BE2C (cell line): ENCODE data around the gene PLA2G6.
"Not testable (repeated sequence)": the region's sequence is repeated elsewhere in the genome, so short reads cannot be mapped to it uniquely, and the experiment has no call there.

ENCODE experiments used
- DNase-seq: peaks from one replicate; pipeline ENCODE4 v3.0.0-alpha.2; 2020
- H3K27me3 ChIP-seq: fragments of 250-450 bp; sonication (Bioruptor Pico); 2 replicates; pipeline ENCODE4 v1.5.1; 2020; ENCODE audit warnings: mild to moderate bottlenecking
- H3K36me3 ChIP-seq: fragments of 250-450 bp; sonication (Bioruptor Pico); 2 replicates; pipeline ENCODE4 v1.5.1; 2020; ENCODE audit warnings: mild to moderate bottlenecking
- H3K4me1 ChIP-seq: fragments of 250-450 bp; sonication (Bioruptor Pico); 2 replicates; pipeline ENCODE4 v1.5.1; 2020
- H3K4me3 ChIP-seq: 2 replicates; pipeline ENCODE4 v1.5.1; 2011; ENCODE audit warnings: low read depth, low read length
- H3K9me3 ChIP-seq: fragments of 250-450 bp; sonication (Bioruptor Pico); 2 replicates; pipeline ENCODE4 v1.5.1; 2020
- TF ChIP-seq, protein P1 (sequence below): IDR thresholded peaks from 2 replicates; pipeline ENCODE4 v1.5.1; 2012; ENCODE audit warnings: mild to moderate bottlenecking, low read depth, low read length

Gene PLA2G6

DNA sequence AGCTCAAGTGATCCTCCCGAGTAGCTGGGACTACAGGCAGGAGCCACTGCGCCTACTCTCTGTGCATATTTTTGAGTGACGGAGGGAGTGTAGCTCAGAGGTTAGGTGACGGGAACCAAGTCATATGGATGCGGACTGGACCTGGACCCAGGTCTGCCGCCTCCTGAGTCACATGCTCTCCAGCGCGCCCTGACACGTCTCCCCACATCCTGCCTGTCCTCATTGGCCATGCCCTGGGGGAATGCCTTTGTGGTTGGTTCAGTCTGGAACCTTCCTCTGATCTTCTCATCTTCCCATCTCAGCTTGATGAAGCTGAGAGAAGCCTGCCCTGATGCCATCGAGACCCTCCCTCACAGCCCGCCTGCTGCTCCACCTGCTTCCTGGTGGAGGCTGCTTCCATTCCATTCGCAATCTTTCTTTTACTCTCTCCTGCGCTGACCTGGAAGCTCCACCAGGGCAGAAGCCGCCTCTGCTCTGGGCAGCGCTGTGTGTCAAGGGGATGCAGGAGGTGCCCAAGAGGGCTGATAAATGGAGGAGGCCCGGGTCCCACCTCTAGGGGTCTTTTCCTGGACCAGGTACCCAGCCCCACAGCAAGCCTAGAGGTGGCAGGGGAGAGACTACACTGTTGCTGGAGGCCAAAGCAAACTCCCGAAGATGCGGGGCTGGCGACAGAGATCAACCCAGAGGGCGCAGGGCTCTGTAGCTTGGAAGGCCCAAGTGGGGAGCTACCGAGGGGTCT is 57.2 kb downstream of the PLA2G6 start:
- Histone ChIP-seq H3K9me3 (no peaks in the 10 kb centered on the region), H3K4me3 (no peak overlapping the region), H3K36me3 (no peaks in the 10 kb centered on the region), H3K4me1 (peaks cover 7% of the 10 kb centered on the region; the same call in 1 of the 2 replicates), H3K27me3 (no peaks in the 10 kb centered on the region)
- TF ChIP-seq, protein P1, sequence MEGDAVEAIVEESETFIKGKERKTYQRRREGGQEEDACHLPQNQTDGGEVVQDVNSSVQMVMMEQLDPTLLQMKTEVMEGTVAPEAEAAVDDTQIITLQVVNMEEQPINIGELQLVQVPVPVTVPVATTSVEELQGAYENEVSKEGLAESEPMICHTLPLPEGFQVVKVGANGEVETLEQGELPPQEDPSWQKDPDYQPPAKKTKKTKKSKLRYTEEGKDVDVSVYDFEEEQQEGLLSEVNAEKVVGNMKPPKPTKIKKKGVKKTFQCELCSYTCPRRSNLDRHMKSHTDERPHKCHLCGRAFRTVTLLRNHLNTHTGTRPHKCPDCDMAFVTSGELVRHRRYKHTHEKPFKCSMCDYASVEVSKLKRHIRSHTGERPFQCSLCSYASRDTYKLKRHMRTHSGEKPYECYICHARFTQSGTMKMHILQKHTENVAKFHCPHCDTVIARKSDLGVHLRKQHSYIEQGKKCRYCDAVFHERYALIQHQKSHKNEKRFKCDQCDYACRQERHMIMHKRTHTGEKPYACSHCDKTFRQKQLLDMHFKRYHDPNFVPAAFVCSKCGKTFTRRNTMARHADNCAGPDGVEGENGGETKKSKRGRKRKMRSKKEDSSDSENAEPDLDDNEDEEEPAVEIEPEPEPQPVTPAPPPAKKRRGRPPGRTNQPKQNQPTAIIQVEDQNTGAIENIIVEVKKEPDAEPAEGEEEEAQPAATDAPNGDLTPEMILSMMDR: no peak
- DNase-seq: no peak

DNA sequence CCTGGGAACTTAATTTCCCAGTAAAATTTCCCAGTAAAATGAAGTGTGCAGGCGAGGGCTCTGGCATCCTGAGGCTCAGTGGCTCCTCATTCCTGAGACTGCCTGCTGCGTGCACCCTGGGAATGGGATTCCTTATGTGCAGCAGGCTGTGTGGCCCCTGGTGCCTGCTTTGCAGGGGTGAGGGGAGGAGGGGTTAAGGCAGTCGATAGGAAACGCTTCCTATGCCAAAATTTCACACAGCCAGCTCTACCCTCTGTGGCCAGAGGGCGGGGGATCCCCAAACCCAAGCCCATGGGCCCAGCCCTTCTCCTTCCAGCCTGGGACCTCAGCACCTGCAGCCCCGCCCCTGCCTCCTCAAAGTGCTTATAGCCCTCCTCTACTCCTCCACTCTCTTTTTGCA is 59.0 kb downstream of the PLA2G6 start:
- H3K27me3 ChIP-seq: no peaks in the 10 kb centered on the region
- DNase-seq: no peak
- TF ChIP-seq, protein P1: no peak
- peaks cover 7% of the 10 kb centered on the region; the same call in 1 of the 2 replicates for H3K4me1 ChIP-seq
- H3K36me3 ChIP-seq: no peaks in the 10 kb centered on the region
- no peak overlapping the region for H3K4me3 ChIP-seq
- H3K9me3 ChIP-seq: no peaks in the 10 kb centered on the region

- H3K36me3 ChIP-seq: no peaks in the 10 kb centered on the region
- TF ChIP-seq, protein P1: no peak
- no peak for DNase-seq
- no peaks in the 10 kb centered on the region for H3K9me3 ChIP-seq
- no peaks in the 10 kb centered on the region for H3K4me1 ChIP-seq
- no peaks in the 10 kb centered on the region for H3K27me3 ChIP-seq
- no peak overlapping the region for H3K4me3 ChIP-seq
Measured at GRCh38 chr22:38120359-38121110, 61.1 kb downstream of the PLA2G6 start.

DNA sequence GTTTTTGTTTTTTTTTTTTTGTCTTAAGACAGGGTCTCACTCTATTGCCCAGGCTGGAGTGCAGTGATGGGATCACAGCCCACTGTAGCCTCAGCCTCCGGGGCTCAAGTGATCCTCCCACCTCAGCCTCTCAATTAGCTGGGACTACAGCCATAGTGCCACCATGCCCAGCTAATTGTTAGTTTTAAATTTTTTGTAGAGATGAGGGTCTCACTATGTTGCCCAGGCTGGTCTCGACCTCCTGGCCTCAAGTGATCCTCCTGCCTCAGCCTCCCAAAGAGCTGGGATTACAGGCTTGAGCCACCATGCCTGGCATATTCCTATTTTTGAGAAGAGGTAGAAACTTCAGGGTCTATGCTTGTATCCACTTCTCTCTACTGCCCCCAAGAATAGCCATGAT is 62.9 kb downstream of the PLA2G6 start:
- not testable (repeated sequence) for H3K4me3 ChIP-seq, H3K4me1 ChIP-seq, H3K36me3 ChIP-seq, H3K9me3 ChIP-seq, DNase-seq, H3K27me3 ChIP-seq

- H3K4me1 ChIP-seq: peaks cover 3% of the 10 kb centered on the region; the same call in 1 of the 2 replicates
- TF ChIP-seq, protein P1: no peak
- no peaks in the 10 kb centered on the region for H3K27me3 ChIP-seq
- no peaks in the 10 kb centered on the region for H3K36me3 ChIP-seq
- no peak for DNase-seq
- H3K4me3 ChIP-seq: no peak overlapping the region
- H3K9me3 ChIP-seq: no peaks in the 10 kb centered on the region
Measured at GRCh38 chr22:38118182-38118581, 63.4 kb downstream of the PLA2G6 start.

DNA sequence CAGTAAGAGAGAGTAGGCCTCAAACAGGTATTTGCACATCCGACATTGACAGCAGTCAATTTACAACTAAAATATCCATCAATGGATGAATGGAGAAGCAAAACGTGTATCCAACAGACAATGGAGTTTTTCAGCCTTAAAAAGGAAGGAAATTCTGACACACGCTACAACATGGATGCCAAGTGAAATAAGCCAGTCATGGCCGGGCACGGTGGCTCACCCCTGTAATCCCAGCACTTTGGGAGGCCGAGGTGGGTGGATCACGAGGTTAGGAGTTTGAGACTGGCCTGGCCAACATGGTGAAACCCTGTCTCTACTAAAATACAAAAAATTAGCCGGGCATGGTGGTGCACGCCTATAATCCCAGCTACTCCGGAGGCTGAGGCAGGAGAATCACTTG is 64.1 kb downstream of the PLA2G6 start:
- H3K27me3 ChIP-seq, H3K36me3 ChIP-seq, H3K4me1 ChIP-seq, H3K4me3 ChIP-seq, H3K9me3 ChIP-seq, DNase-seq: not testable (repeated sequence)

GRCh38 chr22:38115423-38116205 is 66.0 kb downstream of the PLA2G6 start:
- Histone ChIP-seq H3K9me3 (no peaks in the 10 kb centered on the region), H3K4me1 (peaks cover 3% of the 10 kb centered on the region; the same call in 1 of the 2 replicates), H3K27me3 (no peaks in the 10 kb centered on the region), H3K4me3 (no peak overlapping the region), H3K36me3 (no peaks in the 10 kb centered on the region)
- TF ChIP-seq, protein P1: no peak
- no peak for DNase-seq
